ENCODE data around the gene SEMA3G. TPM values are rescaled to one million over a fixed set of nuclear protein-coding genes. Genes with fewer than 3 reads are reported as not detected.

The SEMA3G gene
- total and polyA plus RNA-seq, 8 donors: under 0.01 to 9.6 (median 1.8) TPM

- DNase-seq: no peak
- no peak for TF ChIP-seq POLR2A (IDR thresholded peaks at IDR 0.05)
- TF ChIP-seq CTCF (IDR thresholded peaks at IDR 0.05): no peak
- no peak for TF ChIP-seq POLR2AphosphoS5 (IDR thresholded peaks at IDR 0.05)
- Histone ChIP-seq H3K4me3 (no peak overlapping the region), H3K9me3 (no peaks in the 10 kb centered on the region), H3K27ac (no peak overlapping the region), H3K4me1 (peaks cover 5 to 51% (median 18%) of the 10 kb centered on the region in 4 donors), H3K36me3 (peaks cover 74 to 97% (median 96%) of the 10 kb centered on the region in 4 donors), H3K27me3 (no peaks in the 10 kb centered on the region)
- intact Hi-C loops (cut with DNase I; ENCODE audit: low total_unique reads): no loop called here
- 90 to 100% (median 93%) methylated on average over 1 to 3 of the region's 3 CpGs; no CpG with 5 or more reads in 1 of the 5 donors for WGBS, 5 donors
Observed at GRCh38 chr3:52488746-52489145, 43.8 kb upstream of the SEMA3G start.

GRCh38 chr3:52487788-52488691 is 43.1 kb upstream of the SEMA3G start:
- intact Hi-C loops (cut with DNase I; ENCODE audit: low total_unique reads): no loop called here
- TF ChIP-seq EP300 (IDR thresholded peaks at IDR 0.05) (no peak), POLR2AphosphoS5 (IDR thresholded peaks at IDR 0.05) (no peak), POLR2A (IDR thresholded peaks at IDR 0.05) (no peak), CTCF (IDR thresholded peaks at IDR 0.05) (no peak)
- H3K4me3 ChIP-seq: no peak overlapping the region
- no peaks in the 10 kb centered on the region for H3K27me3 ChIP-seq
- peaks cover 5 to 51% (median 16%) of the 10 kb centered on the region in 4 donors for H3K4me1 ChIP-seq
- DNase-seq: no peak
- H3K27ac ChIP-seq: no peak overlapping the region
- 94 to 97% (median 96%) methylated on average over 54 to 59 of the region's 59 CpGs for WGBS, 5 donors
- H3K36me3 ChIP-seq: peaks cover 70 to 98% (median 96%) of the 10 kb centered on the region in 4 donors
- no peaks in the 10 kb centered on the region for H3K9me3 ChIP-seq

- Histone ChIP-seq H3K36me3 (peaks cover 70 to 98% (median 96%) of the 10 kb centered on the region in 4 donors), H3K27me3 (no peaks in the 10 kb centered on the region), H3K27ac (no peak overlapping the region), H3K9me3 (no peaks in the 10 kb centered on the region), H3K4me1 (peaks cover 5 to 47% (median 16%) of the 10 kb centered on the region in 4 donors), H3K4me3 (no peak overlapping the region)
- WGBS, 5 donors: 88 to 93% (median 90%) methylated on average over 28 to 31 of the region's 31 CpGs
- intact Hi-C loops (cut with DNase I; ENCODE audit: low total_unique reads): no loop called here
- no peak for DNase-seq
- no peak for TF ChIP-seq POLR2AphosphoS5 (IDR thresholded peaks at IDR 0.05)
- no peak for TF ChIP-seq EP300 (IDR thresholded peaks at IDR 0.05)
- no peak for TF ChIP-seq POLR2A (IDR thresholded peaks at IDR 0.05)
- no peak for TF ChIP-seq CTCF (IDR thresholded peaks at IDR 0.05)
Observed at GRCh38 chr3:52487050-52487787, 42.3 kb upstream of the SEMA3G start.

GRCh38 chr3:52484680-52485461 is 40.0 kb upstream of the SEMA3G start:
- Histone ChIP-seq H3K27me3 (no peaks in the 10 kb centered on the region), H3K4me3 (no peak overlapping the region), H3K27ac (peak overlapping the region in 2 of 5 donors; percentile 29 to 60), H3K9me3 (no peaks in the 10 kb centered on the region), H3K4me1 (peaks cover 0 to 27% (median 8%) of the 10 kb centered on the region in 4 donors), H3K36me3 (peaks cover 68 to 98% (median 96%) of the 10 kb centered on the region in 4 donors)
- TF ChIP-seq CTCF (IDR thresholded peaks at IDR 0.05) (no peak), POLR2AphosphoS5 (IDR thresholded peaks at IDR 0.05) (no peak)
- peak in 1 of 2 donors; percentile 1 for DNase-seq
- intact Hi-C loops (cut with DNase I; ENCODE audit: low total_unique reads): no loop called here
- 75 to 89% (median 80%) methylated on average over 9 to 10 of the region's 10 CpGs for WGBS, 5 donors

Data from stomach (tissue), 9 donors.